ENCODE measurements around the gene TLR8. TPM values are rescaled to one million over a fixed set of nuclear protein-coding genes. Genes with fewer than 3 reads are reported as not detected.
A peak's percentile ranks its signal among the peaks of the same experiment; 100 is the strongest.

The TLR8 gene
- total RNA-seq, 1 donor = under 0.01 TPM

DNA sequence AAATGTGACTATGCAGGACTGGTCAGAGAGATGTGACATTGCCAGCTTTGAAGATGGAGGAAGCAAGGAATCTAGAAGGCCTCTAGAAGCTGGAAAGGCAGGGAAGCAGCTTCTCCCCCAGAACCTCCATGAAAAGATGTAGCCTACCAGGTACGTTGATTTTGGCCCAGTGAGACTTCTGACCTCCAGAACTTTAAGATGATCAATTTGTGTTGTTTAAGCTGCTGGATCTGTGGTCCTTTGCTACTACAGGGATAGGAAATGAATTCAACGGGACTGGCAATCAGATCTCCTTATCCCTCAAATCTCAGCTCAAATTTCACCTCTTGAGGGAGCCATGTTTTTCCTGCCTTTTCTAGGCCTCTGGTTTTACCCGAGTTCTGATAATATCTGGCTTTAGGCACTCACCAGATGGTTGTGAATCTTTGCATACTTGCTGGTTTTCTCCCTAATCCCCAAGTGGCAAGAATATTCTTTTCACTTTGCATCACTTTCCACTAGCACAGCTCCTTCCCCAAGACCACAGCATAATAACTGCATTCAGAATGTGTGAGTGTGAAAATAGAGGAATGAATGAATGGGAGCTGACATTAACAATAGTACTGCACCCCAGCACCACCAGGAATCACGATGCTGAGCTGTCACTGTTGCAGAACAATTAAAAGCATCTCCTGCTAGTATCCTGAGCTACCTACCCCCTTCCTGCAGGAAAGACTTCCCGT is 42.9 kb downstream of the TLR8 start:
- TF ChIP-seq CTCF (IDR thresholded peaks at IDR 0.05; ENCODE audit: extremely low read depth, low read depth, low read length) = no peak
- Histone ChIP-seq H3K27ac (ENCODE audit: low read depth, low read length) (peak overlapping the region; percentile 92), H3K27me3 (ENCODE audit: insufficient read depth, low read length) (no peaks in the 10 kb centered on the region), H2AFZ (ENCODE audit: low read length) (peak overlapping the region; percentile 27), H3K4me3 (ENCODE audit: insufficient read depth, low read length) (no peak overlapping the region), H3K4me1 (ENCODE audit: insufficient read depth, low read length) (peaks cover 22% of the 10 kb centered on the region), H3K4me2 (ENCODE audit: insufficient read depth, low read length) (peak overlapping the region; percentile 18), H3K9me3 (ENCODE audit: low read depth, low read length) (no peaks in the 10 kb centered on the region), H3K79me2 (ENCODE audit: insufficient read depth, low read length) (no peaks in the 10 kb centered on the region), H4K20me1 (ENCODE audit: insufficient read depth, low read length) (no peaks in the 10 kb centered on the region), H3K36me3 (ENCODE audit: insufficient read depth, low read length) (no peaks in the 10 kb centered on the region)
- peak; percentile 68 for DNase-seq (ENCODE audit: insufficient read length, low spot score, missing footprints)

DNA sequence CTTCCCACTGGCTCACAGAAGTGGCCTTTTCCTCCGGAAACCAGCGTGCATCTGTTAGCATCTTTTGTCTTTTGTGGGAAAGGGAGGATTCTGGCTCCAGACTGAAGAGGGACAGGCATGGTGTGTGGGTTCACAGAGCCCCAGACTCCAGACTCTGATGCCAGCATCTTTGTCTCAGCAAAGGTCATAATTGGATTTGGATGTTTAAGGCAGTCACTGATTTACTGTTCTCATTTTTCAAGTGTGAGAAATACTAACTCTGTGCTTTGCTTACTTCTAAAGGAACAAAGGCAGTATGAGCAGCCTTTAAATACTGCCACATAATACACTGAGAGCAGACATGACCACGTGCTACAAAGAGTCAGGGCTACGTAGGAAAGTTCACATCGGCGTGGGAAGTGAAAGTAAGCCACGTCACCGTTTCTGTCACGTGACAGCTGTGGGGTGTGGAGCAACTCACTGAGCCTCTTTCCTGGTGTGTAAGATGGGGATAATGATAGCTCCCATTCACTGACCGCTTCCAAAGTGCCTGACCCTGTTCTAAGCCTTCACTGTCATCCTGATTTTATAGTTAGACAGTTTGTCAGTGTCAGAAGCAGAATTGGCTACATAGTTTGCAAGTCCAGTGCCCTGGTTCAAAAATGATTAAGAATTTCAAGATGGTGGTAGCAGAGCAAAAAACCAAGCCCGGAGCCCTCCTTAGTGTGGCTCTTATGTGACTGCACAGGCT is 43.7 kb downstream of the TLR8 start:
- H3K4me3 ChIP-seq (ENCODE audit: insufficient read depth, low read length) = no peak overlapping the region
- H3K36me3 ChIP-seq (ENCODE audit: insufficient read depth, low read length) = no peaks in the 10 kb centered on the region
- peak overlapping the region; percentile 45 for H2AFZ ChIP-seq (ENCODE audit: low read length)
- peak; percentile 81 for DNase-seq (ENCODE audit: insufficient read length, low spot score, missing footprints)
- no peak for TF ChIP-seq CTCF (IDR thresholded peaks at IDR 0.05; ENCODE audit: extremely low read depth, low read depth, low read length)
- H3K27ac ChIP-seq (ENCODE audit: low read depth, low read length) = peak overlapping the region; percentile 92
- H4K20me1 ChIP-seq (ENCODE audit: insufficient read depth, low read length) = no peaks in the 10 kb centered on the region
- no peaks in the 10 kb centered on the region for H3K9me3 ChIP-seq (ENCODE audit: low read depth, low read length)
- H3K4me2 ChIP-seq (ENCODE audit: insufficient read depth, low read length) = peak overlapping the region; percentile 18
- H3K79me2 ChIP-seq (ENCODE audit: insufficient read depth, low read length) = no peaks in the 10 kb centered on the region
- no peaks in the 10 kb centered on the region for H3K27me3 ChIP-seq (ENCODE audit: insufficient read depth, low read length)
- peaks cover 22% of the 10 kb centered on the region for H3K4me1 ChIP-seq (ENCODE audit: insufficient read depth, low read length)

- TF ChIP-seq CTCF (IDR thresholded peaks at IDR 0.05; ENCODE audit: extremely low read depth, low read depth, low read length) = peak; percentile 23
- no peaks in the 10 kb centered on the region for H3K9me3 ChIP-seq (ENCODE audit: low read depth, low read length)
- peaks cover 26% of the 10 kb centered on the region for H3K4me1 ChIP-seq (ENCODE audit: insufficient read depth, low read length)
- H3K79me2 ChIP-seq (ENCODE audit: insufficient read depth, low read length) = no peaks in the 10 kb centered on the region
- no peak overlapping the region for H3K4me3 ChIP-seq (ENCODE audit: insufficient read depth, low read length)
- no peaks in the 10 kb centered on the region for H3K27me3 ChIP-seq (ENCODE audit: insufficient read depth, low read length)
- H3K36me3 ChIP-seq (ENCODE audit: insufficient read depth, low read length) = no peaks in the 10 kb centered on the region
- H2AFZ ChIP-seq (ENCODE audit: low read length) = peak overlapping the region; percentile 45
- DNase-seq (ENCODE audit: insufficient read length, low spot score, missing footprints) = no peak
- H3K4me2 ChIP-seq (ENCODE audit: insufficient read depth, low read length) = no peak overlapping the region
- no peaks in the 10 kb centered on the region for H4K20me1 ChIP-seq (ENCODE audit: insufficient read depth, low read length)
- H3K27ac ChIP-seq (ENCODE audit: low read depth, low read length) = peak overlapping the region; percentile 92
Measured at GRCh38 chrX:12950851-12951594, 44.6 kb downstream of the TLR8 start.

DNA sequence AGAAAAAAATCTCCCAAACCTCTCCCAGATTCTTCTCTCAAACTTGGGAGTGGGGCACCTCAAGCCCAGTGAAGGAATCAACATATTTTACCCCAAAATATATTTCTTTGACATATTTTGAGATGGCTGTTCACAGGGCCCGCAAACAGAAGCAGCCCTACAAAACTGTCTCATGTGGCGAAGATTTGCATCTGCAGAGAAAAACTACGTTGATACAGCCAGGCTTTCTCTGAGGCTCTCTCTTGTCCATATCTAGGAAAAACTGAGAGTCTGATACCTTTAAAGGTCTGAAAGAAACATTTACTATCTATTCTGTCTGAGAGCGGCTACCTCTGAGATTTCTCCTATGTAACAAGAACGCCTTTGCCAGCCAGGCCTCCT is 45.2 kb downstream of the TLR8 start:
- DNase-seq (ENCODE audit: insufficient read length, low spot score, missing footprints) = no peak
- no peak overlapping the region for H3K27ac ChIP-seq (ENCODE audit: low read depth, low read length)
- H2AFZ ChIP-seq (ENCODE audit: low read length) = no peak overlapping the region
- H3K4me1 ChIP-seq (ENCODE audit: insufficient read depth, low read length) = peaks cover 31% of the 10 kb centered on the region
- H3K9me3 ChIP-seq (ENCODE audit: low read depth, low read length) = no peaks in the 10 kb centered on the region
- no peaks in the 10 kb centered on the region for H3K27me3 ChIP-seq (ENCODE audit: insufficient read depth, low read length)
- H3K36me3 ChIP-seq (ENCODE audit: insufficient read depth, low read length) = no peaks in the 10 kb centered on the region
- no peak overlapping the region for H3K4me2 ChIP-seq (ENCODE audit: insufficient read depth, low read length)
- no peaks in the 10 kb centered on the region for H4K20me1 ChIP-seq (ENCODE audit: insufficient read depth, low read length)
- H3K79me2 ChIP-seq (ENCODE audit: insufficient read depth, low read length) = no peaks in the 10 kb centered on the region
- no peak overlapping the region for H3K4me3 ChIP-seq (ENCODE audit: insufficient read depth, low read length)
- no peak for TF ChIP-seq CTCF (IDR thresholded peaks at IDR 0.05; ENCODE audit: extremely low read depth, low read depth, low read length)

Measured in osteoblast (primary cell).